GM12864 (cell line): ENCODE results near the gene CACNA2D2.

ENCODE experiments used
- DNase-seq: peaks from one replicate; pipeline ENCODE4 v3.0.0-alpha.2; 2011; ENCODE audit warnings: low read depth
- H3K4me3 ChIP-seq: 2 replicates; pipeline ENCODE4 v1.5.1; 2011; ENCODE audit warnings: mild to moderate bottlenecking, low read depth, low read length, control low read depth
- TF ChIP-seq, protein P1 (sequence below): IDR thresholded peaks from 2 replicates; pipeline ENCODE4 v1.5.1; 2011; ENCODE audit warnings: low read depth, mild to moderate bottlenecking, moderate library complexity, low read length, control low read depth, inconsistent platforms; ENCODE audit errors: missing control alignments

Gene CACNA2D2

DNA sequence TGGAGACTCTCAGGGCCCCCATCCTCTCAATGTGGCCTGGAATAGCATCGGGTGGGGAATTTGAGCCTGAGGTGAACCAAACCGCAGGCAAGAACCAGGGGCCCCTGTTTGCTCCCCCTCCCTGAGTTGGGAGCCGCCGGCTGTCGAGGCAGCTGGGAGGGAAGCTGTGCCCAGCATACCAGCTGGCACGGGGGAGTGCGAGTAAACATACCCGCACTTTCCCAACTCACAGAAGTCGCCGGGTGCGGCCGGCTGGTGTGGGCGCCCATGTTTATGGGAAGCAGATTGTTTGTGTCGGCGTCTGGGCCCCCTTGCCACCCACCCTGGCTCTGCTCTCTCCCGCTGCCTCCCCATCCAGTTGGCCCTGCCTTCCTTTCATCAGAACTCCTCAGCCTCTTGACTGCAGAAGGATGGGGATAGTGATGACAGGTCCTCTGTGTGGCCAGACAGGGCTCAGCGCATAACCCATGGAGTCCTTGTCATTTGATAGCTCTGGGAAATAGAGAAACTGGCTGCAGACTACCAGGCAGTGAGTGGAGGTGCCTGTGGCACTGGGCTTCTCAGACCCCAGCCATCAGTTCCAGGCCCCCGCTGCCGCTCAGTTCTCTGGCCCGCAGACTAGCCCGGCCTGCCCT lies 60.4 kb downstream of the CACNA2D2 start:
- TF ChIP-seq, protein P1, sequence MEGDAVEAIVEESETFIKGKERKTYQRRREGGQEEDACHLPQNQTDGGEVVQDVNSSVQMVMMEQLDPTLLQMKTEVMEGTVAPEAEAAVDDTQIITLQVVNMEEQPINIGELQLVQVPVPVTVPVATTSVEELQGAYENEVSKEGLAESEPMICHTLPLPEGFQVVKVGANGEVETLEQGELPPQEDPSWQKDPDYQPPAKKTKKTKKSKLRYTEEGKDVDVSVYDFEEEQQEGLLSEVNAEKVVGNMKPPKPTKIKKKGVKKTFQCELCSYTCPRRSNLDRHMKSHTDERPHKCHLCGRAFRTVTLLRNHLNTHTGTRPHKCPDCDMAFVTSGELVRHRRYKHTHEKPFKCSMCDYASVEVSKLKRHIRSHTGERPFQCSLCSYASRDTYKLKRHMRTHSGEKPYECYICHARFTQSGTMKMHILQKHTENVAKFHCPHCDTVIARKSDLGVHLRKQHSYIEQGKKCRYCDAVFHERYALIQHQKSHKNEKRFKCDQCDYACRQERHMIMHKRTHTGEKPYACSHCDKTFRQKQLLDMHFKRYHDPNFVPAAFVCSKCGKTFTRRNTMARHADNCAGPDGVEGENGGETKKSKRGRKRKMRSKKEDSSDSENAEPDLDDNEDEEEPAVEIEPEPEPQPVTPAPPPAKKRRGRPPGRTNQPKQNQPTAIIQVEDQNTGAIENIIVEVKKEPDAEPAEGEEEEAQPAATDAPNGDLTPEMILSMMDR: no peak
- H3K4me3 ChIP-seq: no peak overlapping the region
- DNase-seq: no peak

DNA sequence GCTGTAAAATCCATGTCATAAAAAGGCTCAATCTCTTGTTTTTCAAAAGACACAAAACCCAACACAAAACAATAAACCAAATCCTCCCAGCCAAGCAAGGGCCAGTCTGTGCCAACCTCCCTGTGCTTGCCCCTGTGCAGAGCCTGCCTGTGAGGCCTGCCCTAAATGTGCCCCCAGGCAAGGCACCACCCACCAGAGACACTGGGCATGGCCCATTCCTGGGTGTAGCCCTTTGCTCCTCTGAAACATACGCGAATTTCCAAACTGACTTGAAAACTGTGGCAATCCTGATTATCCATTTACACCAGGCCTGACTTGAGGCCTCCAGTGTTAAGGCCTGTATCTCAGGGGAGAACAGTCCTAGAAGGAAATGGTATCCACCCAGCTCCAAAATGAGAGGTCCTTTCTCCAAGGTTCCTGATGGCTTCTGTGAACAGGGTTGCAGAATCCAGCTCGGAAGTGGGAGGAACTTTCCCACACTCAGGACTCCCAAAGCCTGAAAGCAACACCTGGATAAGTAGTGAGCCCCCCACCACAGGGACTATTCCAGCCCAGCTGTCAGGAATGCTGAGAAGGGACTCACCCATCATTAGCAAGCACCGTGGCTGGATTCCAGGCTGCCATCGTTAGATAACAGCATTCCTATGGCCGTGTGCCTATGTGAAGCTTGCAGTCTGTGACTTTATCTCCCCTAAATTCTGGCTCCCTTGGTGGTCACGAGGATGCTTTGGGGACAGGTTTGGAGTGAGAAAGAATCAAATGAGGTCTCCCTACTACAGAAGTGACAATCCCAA lies 61.8 kb downstream of the CACNA2D2 start:
- TF ChIP-seq, protein P1: no peak
- no peak overlapping the region for H3K4me3 ChIP-seq
- no peak for DNase-seq

DNA sequence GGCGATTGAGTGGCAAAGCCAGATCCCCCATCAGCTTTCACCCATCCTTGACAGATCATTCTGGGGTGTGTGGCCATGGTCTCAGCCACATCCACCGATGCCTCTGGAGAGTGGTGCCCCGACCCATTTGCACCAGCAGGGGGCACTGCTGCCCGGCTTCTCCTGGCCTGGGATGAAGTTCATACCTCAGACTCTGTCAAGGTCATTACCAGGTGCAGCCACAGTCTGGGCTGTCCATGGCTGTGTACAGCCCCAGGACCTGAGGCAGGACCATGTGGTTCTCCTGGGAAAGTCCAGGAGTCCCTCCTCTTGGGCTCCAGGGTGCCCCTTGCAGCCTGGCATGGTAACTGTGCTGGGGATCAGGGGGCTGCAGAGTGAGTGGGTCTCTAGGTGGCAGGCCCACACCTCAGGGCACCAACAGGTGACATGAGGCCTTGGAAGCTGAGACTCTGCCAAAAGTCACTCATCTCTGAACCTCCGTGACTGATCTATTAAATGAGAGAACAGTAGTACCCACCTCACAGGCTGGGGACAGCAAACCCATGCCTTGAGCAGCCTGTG lies 67.2 kb downstream of the CACNA2D2 start:
- no peak for DNase-seq
- TF ChIP-seq, protein P1: peak; percentile 86

DNA sequence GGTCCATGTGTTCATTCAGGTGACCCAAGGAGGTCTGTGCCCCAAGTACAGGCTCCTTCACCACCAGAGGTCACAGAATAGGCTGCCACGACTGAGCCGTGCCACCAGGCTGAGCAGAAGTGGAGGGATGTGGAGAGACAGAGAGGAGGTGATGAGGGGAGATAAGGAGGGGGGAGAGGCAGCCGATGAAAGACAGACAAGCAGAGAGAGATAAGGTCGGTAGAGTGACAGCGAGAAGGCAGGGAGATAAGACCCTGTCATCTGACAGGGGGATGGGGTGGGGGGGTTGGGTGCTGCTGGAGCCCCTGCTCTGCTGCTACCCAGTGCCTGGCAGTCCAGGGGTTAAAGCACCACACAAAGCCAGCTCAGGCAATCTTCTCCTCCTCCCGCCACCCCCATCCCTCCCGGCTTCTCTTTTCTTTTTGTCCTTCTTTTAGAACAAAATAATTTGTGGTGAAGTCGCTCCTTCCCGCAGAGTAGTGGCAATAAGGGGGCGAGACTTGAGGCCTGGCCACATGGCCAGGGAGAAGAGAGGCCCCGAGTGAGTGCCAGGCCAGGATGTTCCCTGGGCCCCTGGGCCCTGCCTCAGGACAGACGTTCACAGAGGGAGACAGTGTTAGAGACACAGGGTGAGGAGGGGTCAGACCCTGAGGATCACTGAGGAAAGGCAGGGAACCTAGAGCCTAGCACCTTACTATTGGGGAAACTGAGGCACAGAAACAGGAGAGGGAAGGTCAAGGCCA lies 67.9 kb downstream of the CACNA2D2 start:
- TF ChIP-seq, protein P1: no peak
- DNase-seq: no peak
- H3K4me3 ChIP-seq: no peak overlapping the region

More for the DNA sequence above, 67.2 kb downstream of the CACNA2D2 start:
- H3K4me3 ChIP-seq: no peak overlapping the region

DNA sequence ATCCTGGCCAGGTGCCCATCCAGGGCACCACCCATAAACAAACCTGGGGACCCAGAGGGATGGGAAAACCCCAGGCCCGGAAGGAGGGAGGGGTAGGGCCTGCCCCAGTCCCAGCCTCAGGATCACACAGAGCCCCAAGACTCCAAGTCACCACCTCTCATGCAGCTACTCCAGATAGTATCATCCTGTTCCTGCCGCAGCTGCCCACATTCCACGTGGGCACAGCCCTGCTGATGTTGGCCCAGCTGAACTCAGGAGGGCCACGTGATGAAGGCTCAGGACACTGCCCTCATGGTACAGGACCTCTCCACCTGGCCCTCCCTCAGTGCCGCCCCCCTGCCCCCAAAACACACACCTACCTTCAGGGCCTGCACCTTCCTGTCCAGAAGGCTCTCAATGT lies 69.5 kb downstream of the CACNA2D2 start:
- H3K4me3 ChIP-seq: no peak overlapping the region
- DNase-seq: no peak
- TF ChIP-seq, protein P1: no peak

DNA sequence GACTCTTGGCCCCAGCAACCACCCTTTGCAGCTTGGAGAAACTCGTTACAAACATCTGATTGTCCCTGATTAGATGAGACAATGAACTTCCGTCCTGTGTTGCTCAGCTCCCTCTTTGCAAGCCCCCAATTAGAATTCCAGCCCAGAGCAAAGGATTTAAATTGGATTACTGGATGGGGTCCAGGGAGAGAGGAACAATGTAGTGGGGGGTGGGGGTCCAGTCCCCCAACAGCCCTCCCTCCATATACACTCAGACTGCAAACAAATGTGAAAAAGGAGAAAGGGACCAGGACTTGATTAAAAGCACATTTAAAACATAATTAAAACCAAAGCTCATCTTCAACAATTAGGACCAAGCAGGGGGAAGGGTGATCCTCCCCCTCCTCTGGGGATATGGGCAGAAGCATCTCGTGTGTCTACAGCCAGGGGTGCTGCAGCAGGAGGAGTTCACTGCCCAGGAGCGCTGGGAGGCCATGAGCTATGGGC lies 72.4 kb downstream of the CACNA2D2 start:
- no peak overlapping the region for H3K4me3 ChIP-seq
- no peak for DNase-seq
- TF ChIP-seq, protein P1: no peak
